Trophoblast cell (in vitro differentiated cells and primary cell): Measurements from ENCODE around the gene PADI1.

Experiments used
- DNase-seq, 2 donors: peaks; one replicate each; pipeline ENCODE4 v3.0.0-alpha.2; 2016
- H2AFZ ChIP-seq: 2 replicates; pipeline ENCODE4 v1.6.1; 2013; ENCODE audit warnings: low read length, moderate library complexity, mild to moderate bottlenecking; ENCODE audit not compliant: insufficient read depth, poor library complexity
- H2AK5ac ChIP-seq: 2 replicates; pipeline ENCODE4 v1.6.1; 2013; ENCODE audit warnings: mild to moderate bottlenecking, low read length
- H2BK120ac ChIP-seq: 2 replicates; pipeline ENCODE4 v1.6.1; 2013; ENCODE audit warnings: low read length, mild to moderate bottlenecking, moderate library complexity; ENCODE audit not compliant: insufficient read depth, poor library complexity
- H2BK12ac ChIP-seq: 2 replicates; pipeline ENCODE4 v1.6.1; 2013; ENCODE audit warnings: mild to moderate bottlenecking, low read length, moderate library complexity
- H2BK5ac ChIP-seq: 2 replicates; pipeline ENCODE4 v1.6.1; 2013; ENCODE audit warnings: low read length, low read depth, moderate library complexity, mild to moderate bottlenecking; ENCODE audit not compliant: poor library complexity
- H3K14ac ChIP-seq: 2 replicates; pipeline ENCODE4 v1.6.1; 2013; ENCODE audit warnings: mild to moderate bottlenecking, low read length
- H3K18ac ChIP-seq: 2 replicates; pipeline ENCODE4 v1.6.1; 2013; ENCODE audit warnings: mild to moderate bottlenecking, low read length
- H3K23ac ChIP-seq: 2 replicates; pipeline ENCODE4 v1.6.1; 2013; ENCODE audit warnings: low read length
- H3K27ac ChIP-seq: 2 replicates; pipeline ENCODE4 v1.5.1; 2013; ENCODE audit warnings: low read depth, mild to moderate bottlenecking, inconsistent platforms, low read length, moderate library complexity
- H3K27me3 ChIP-seq: 2 replicates; pipeline ENCODE4 v1.6.1; 2013; ENCODE audit warnings: inconsistent platforms, mild to moderate bottlenecking, low read length, moderate library complexity; ENCODE audit not compliant: insufficient read depth
- H3K36me3 ChIP-seq, 2 experiments: 1 replicate in 1 of 2; 2 replicates in 1 of 2; pipeline ENCODE4 v1.6.1; 2013; ENCODE audit warnings: low read length in 2 of 2, mild to moderate bottlenecking in 2 of 2, moderate library complexity in 1 of 2; ENCODE audit not compliant: insufficient read depth in 2 of 2, control insufficient read depth in 1 of 2
- H3K4ac ChIP-seq: 2 replicates; pipeline ENCODE4 v1.6.1; 2013; ENCODE audit warnings: low read depth, mild to moderate bottlenecking, low read length, moderate library complexity
- H3K4me1 ChIP-seq, 2 experiments: 1 replicate in 1 of 2; 2 replicates in 1 of 2; pipeline ENCODE4 v1.6.1; 2013; ENCODE audit warnings: low read length in 2 of 2, mild to moderate bottlenecking in 2 of 2, moderate library complexity in 1 of 2; ENCODE audit not compliant: insufficient read depth in 2 of 2, control insufficient read depth in 1 of 2
- H3K4me2 ChIP-seq: 2 replicates; pipeline ENCODE4 v1.6.1; 2013; ENCODE audit warnings: inconsistent platforms, mild to moderate bottlenecking, low read length, moderate library complexity
- H3K4me3 ChIP-seq: 2 replicates; pipeline ENCODE4 v1.5.1; 2013; ENCODE audit warnings: mild to moderate bottlenecking, low read depth, low read length, inconsistent platforms
- H3K79me1 ChIP-seq: one replicate; pipeline ENCODE4 v1.6.1; 2013; ENCODE audit warnings: low read length
- H3K79me2 ChIP-seq: 2 replicates; pipeline ENCODE4 v1.6.1; 2013; ENCODE audit warnings: low read length, mild to moderate bottlenecking; ENCODE audit not compliant: control insufficient read depth, insufficient read depth, poor library complexity
- H3K9ac ChIP-seq: 2 replicates; pipeline ENCODE4 v1.6.1; 2013; ENCODE audit warnings: mild to moderate bottlenecking, low read length
- H3K9me3 ChIP-seq: 2 replicates; pipeline ENCODE4 v1.6.1; 2013; ENCODE audit warnings: low read depth, mild to moderate bottlenecking, control low read depth, inconsistent platforms, low read length; ENCODE audit not compliant: insufficient read depth
- H4K12ac ChIP-seq: 2 replicates; pipeline ENCODE4 v1.6.1; 2013; ENCODE audit warnings: low read depth, mild to moderate bottlenecking, low read length, moderate library complexity
- H4K8ac ChIP-seq: 2 replicates; pipeline ENCODE4 v1.6.1; 2013; ENCODE audit warnings: low read depth, mild to moderate bottlenecking, low read length, moderate library complexity
- H4K91ac ChIP-seq: one replicate; pipeline ENCODE4 v1.6.1; 2013; ENCODE audit warnings: low read depth, mild to moderate bottlenecking, low read length, moderate library complexity
- WGBS: extraction: QIAGEN DNeasy Blood & Tissue Kit; methylation state at CpG from one replicate; pipeline ENCODE4 v1.1.7; 2013; ENCODE audit warnings: missing lambda C conversion rate; ENCODE audit not compliant: insufficient read length, insufficient coverage; ENCODE audit errors: extremely low coverage; 5-methylcytosine and 5-hydroxymethylcytosine counted together

Gene PADI1

GRCh38 chr1:17222557-17222956 is 17.6 kb downstream of the PADI1 start:
- Histone ChIP-seq H3K4ac (no peak overlapping the region), H4K91ac (no peak overlapping the region), H2AK5ac (no peak overlapping the region), H3K79me2 (no peaks in the 10 kb centered on the region), H3K23ac (no peak overlapping the region), H3K27me3 (no peaks in the 10 kb centered on the region), H3K4me3 (no peak overlapping the region), H2BK120ac (no peak overlapping the region), H3K4me2 (no peak overlapping the region), H2BK5ac (no peak overlapping the region), H3K36me3 (no peaks in the 10 kb centered on the region), H3K18ac (no peak overlapping the region), H3K14ac (no peak overlapping the region), H4K8ac (no peak overlapping the region), H3K9me3 (no peaks in the 10 kb centered on the region), H2BK12ac (no peak overlapping the region), H3K9ac (no peak overlapping the region), H3K79me1 (no peaks in the 10 kb centered on the region), H3K4me1 (peaks cover 3 to 4% of the 10 kb centered on the region in 2 experiments), H4K12ac (no peak overlapping the region), H2AFZ (no peak overlapping the region), H3K27ac (no peak overlapping the region)
- DNase-seq = no peak
- no CpG with 5 or more reads among the region's 14 CpGs for WGBS

GRCh38 chr1:17224434-17224833 is 19.5 kb downstream of the PADI1 start:
- no peak overlapping the region for H2BK120ac ChIP-seq
- no peak overlapping the region for H3K27ac ChIP-seq
- no peak overlapping the region for H4K91ac ChIP-seq
- H3K27me3 ChIP-seq = no peaks in the 10 kb centered on the region
- no peaks in the 10 kb centered on the region for H3K36me3 ChIP-seq
- no peak overlapping the region for H2BK5ac ChIP-seq
- H4K12ac ChIP-seq = no peak overlapping the region
- H3K14ac ChIP-seq = no peak overlapping the region
- no peak overlapping the region for H2AK5ac ChIP-seq
- H2BK12ac ChIP-seq = no peak overlapping the region
- no CpG with 5 or more reads among the region's 4 CpGs for WGBS
- no peaks in the 10 kb centered on the region for H3K79me2 ChIP-seq
- no peak overlapping the region for H3K4ac ChIP-seq
- H4K8ac ChIP-seq = no peak overlapping the region
- H3K23ac ChIP-seq = no peak overlapping the region
- peaks cover 3 to 10% of the 10 kb centered on the region in 2 experiments for H3K4me1 ChIP-seq
- H3K18ac ChIP-seq = no peak overlapping the region
- H3K79me1 ChIP-seq = no peaks in the 10 kb centered on the region
- no peak overlapping the region for H2AFZ ChIP-seq
- no peak overlapping the region for H3K4me2 ChIP-seq
- H3K4me3 ChIP-seq = no peak overlapping the region
- no peak overlapping the region for H3K9ac ChIP-seq
- no peaks in the 10 kb centered on the region for H3K9me3 ChIP-seq
- DNase-seq = no peak

GRCh38 chr1:17225140-17225539 is 20.2 kb downstream of the PADI1 start:
- whole genome bisulfite sequencing = no CpG with 5 or more reads among the region's 6 CpGs
- Histone ChIP-seq H3K4ac (no peak overlapping the region), H3K23ac (no peak overlapping the region), H4K91ac (no peak overlapping the region), H2BK5ac (no peak overlapping the region), H3K18ac (no peak overlapping the region), H3K27me3 (no peaks in the 10 kb centered on the region), H2AK5ac (no peak overlapping the region), H3K27ac (no peak overlapping the region), H4K12ac (no peak overlapping the region), H3K4me2 (no peak overlapping the region), H2BK12ac (no peak overlapping the region), H3K36me3 (no peaks in the 10 kb centered on the region), H3K79me2 (no peaks in the 10 kb centered on the region), H2BK120ac (no peak overlapping the region), H2AFZ (no peak overlapping the region), H3K9me3 (no peaks in the 10 kb centered on the region), H3K14ac (no peak overlapping the region), H3K4me1 (peaks cover 6 to 15% of the 10 kb centered on the region in 2 experiments), H4K8ac (no peak overlapping the region), H3K79me1 (no peaks in the 10 kb centered on the region), H3K9ac (no peak overlapping the region), H3K4me3 (no peak overlapping the region)
- no peak for DNase-seq

GRCh38 chr1:17227358-17227915 is 22.5 kb downstream of the PADI1 start:
- Histone ChIP-seq H3K27me3 (no peaks in the 10 kb centered on the region), H3K36me3 (no peaks in the 10 kb centered on the region), H2BK12ac (no peak overlapping the region), H3K23ac (no peak overlapping the region), H3K27ac (no peak overlapping the region), H2AFZ (no peak overlapping the region), H3K9ac (no peak overlapping the region), H3K9me3 (no peaks in the 10 kb centered on the region), H2BK120ac (no peak overlapping the region), H2AK5ac (no peak overlapping the region), H3K79me1 (no peaks in the 10 kb centered on the region), H3K4me3 (no peak overlapping the region), H4K8ac (no peak overlapping the region), H3K4me1 (peaks cover 6 to 15% of the 10 kb centered on the region in 2 experiments), H3K4ac (no peak overlapping the region), H3K4me2 (no peak overlapping the region), H3K79me2 (no peaks in the 10 kb centered on the region), H3K14ac (no peak overlapping the region), H4K91ac (no peak overlapping the region), H2BK5ac (no peak overlapping the region), H3K18ac (no peak overlapping the region), H4K12ac (no peak overlapping the region)
- no CpG with 5 or more reads among the region's 7 CpGs for WGBS
- no peak for DNase-seq
